ENCODE data around the gene TSPOAP1. TPM values are rescaled to one million over a fixed set of nuclear protein-coding genes. Genes with fewer than 3 reads are reported as not detected.

Gene TSPOAP1
- total RNA-seq, 4 donors from 2014 or later: 0.59 to 43.7 (median 32.4) TPM

GRCh38 chr17:58324409-58325288 is 3.9 kb downstream of the TSPOAP1 start:
- Histone ChIP-seq H3K4me1 (no peaks in the 10 kb centered on the region), H3K4me3 (peak overlapping the region; percentile 54 to 75), H3K36me3 (no peaks in the 10 kb centered on the region), H3K27me3 (no peaks in the 10 kb centered on the region), H3K27ac (peak overlapping the region; percentile 64 to 81), H3K9me3 (no peaks in the 10 kb centered on the region)
- peak in 1 of 2 donors; percentile 30 for TF ChIP-seq POLR2A (IDR thresholded peaks at IDR 0.05)
- no peak for TF ChIP-seq CTCF (IDR thresholded peaks at IDR 0.05)
- DNase-seq: peak in 1 of 2 donors; percentile 55
- intact Hi-C loops (cut with DNase I; ENCODE audit: low total_unique reads): no loop called here

- no peaks in the 10 kb centered on the region for H3K9me3 ChIP-seq
- TF ChIP-seq CTCF (IDR thresholded peaks at IDR 0.05) (no peak), POLR2A (IDR thresholded peaks at IDR 0.05) (no peak)
- H3K4me1 ChIP-seq: no peaks in the 10 kb centered on the region
- peak overlapping the region; percentile 64 to 81 for H3K27ac ChIP-seq
- no peaks in the 10 kb centered on the region for H3K36me3 ChIP-seq
- no peak for DNase-seq
- intact Hi-C loops (cut with DNase I; ENCODE audit: low total_unique reads): no loop called here
- H3K27me3 ChIP-seq: no peaks in the 10 kb centered on the region
- H3K4me3 ChIP-seq: peak overlapping the region; percentile 54 to 75
Measured at GRCh38 chr17:58324056-58324408, 4.6 kb downstream of the TSPOAP1 start.

GRCh38 chr17:58323366-58324055 is 5.1 kb downstream of the TSPOAP1 start:
- no peak for DNase-seq
- Histone ChIP-seq H3K36me3 (no peaks in the 10 kb centered on the region), H3K4me1 (no peaks in the 10 kb centered on the region), H3K9me3 (no peaks in the 10 kb centered on the region), H3K27me3 (no peaks in the 10 kb centered on the region), H3K4me3 (peak overlapping the region; percentile 54 to 75), H3K27ac (peak overlapping the region; percentile 64 to 81)
- no peak for TF ChIP-seq POLR2A (IDR thresholded peaks at IDR 0.05)
- TF ChIP-seq CTCF (IDR thresholded peaks at IDR 0.05): no peak
- intact Hi-C loops (cut with DNase I; ENCODE audit: low total_unique reads): no loop called here

GRCh38 chr17:58322581-58323185 is 5.9 kb downstream of the TSPOAP1 start:
- no peak for DNase-seq
- H3K4me1 ChIP-seq: no peaks in the 10 kb centered on the region
- H3K27me3 ChIP-seq: no peaks in the 10 kb centered on the region
- TF ChIP-seq POLR2A (IDR thresholded peaks at IDR 0.05): no peak
- TF ChIP-seq CTCF (IDR thresholded peaks at IDR 0.05): no peak
- H3K4me3 ChIP-seq: no peak overlapping the region
- H3K9me3 ChIP-seq: no peaks in the 10 kb centered on the region
- H3K36me3 ChIP-seq: no peaks in the 10 kb centered on the region
- H3K27ac ChIP-seq: no peak overlapping the region
- intact Hi-C loops (cut with DNase I; ENCODE audit: low total_unique reads): no loop called here

Data from uterus (tissue), 4 donors.